RWPE1 (cell line): Measurements from ENCODE around the gene ACLY.

ENCODE experiments used
- CTCF ChIA-PET: fragments of 350-600 bp; sonication (Branson Sonifier 250); formaldehyde crosslinking; extraction: SDS; loops from one replicate; lab custom pipeline; 2021; lab: Yijun Ruan, JAX
- POLR2A ChIA-PET: fragments of 400-600 bp; formaldehyde crosslinking; extraction: SDS; loops from one replicate; lab custom pipeline; 2020; ENCODE audit warnings: antibody characterized with exemption; ENCODE audit not compliant: low non-redundant PET; lab: Yijun Ruan, JAX
- DNase-seq: peaks from one replicate; pipeline ENCODE4 v3.0.0; 2012; ENCODE audit warnings: low spot score
- H3K27ac ChIP-seq: fragments of 450-650 bp; 2 replicates; pipeline ENCODE4 v1.5.1; 2017
- TF ChIP-seq, protein P1 (sequence below): fragments of 450-650 bp; conservative IDR thresholded peaks from 2 replicates; pipeline ENCODE4 v1.5.1; 2017; ENCODE audit warnings: low read depth, mild to moderate bottlenecking

ACLY gene

DNA sequence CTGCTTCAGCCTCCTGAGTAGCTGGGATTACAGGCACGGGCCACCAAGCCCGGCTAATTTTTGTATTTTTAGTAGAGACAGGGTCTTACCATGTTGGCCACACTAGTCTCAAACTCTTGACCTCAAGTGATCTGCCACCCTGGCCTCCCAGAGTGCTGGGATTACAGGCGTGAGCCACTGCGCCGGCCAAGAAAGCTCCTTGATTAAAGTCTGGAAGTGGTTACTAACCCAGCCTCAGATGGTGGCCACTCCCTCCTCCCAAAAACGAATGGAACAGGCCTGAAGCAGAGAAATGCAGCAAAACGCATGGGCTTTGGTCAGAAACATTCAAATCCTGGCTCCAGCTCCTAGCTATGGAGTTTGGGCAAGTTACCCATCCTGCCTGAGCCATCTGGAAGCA, 94.7 kb downstream of the ACLY start:
- TF ChIP-seq, protein P1, sequence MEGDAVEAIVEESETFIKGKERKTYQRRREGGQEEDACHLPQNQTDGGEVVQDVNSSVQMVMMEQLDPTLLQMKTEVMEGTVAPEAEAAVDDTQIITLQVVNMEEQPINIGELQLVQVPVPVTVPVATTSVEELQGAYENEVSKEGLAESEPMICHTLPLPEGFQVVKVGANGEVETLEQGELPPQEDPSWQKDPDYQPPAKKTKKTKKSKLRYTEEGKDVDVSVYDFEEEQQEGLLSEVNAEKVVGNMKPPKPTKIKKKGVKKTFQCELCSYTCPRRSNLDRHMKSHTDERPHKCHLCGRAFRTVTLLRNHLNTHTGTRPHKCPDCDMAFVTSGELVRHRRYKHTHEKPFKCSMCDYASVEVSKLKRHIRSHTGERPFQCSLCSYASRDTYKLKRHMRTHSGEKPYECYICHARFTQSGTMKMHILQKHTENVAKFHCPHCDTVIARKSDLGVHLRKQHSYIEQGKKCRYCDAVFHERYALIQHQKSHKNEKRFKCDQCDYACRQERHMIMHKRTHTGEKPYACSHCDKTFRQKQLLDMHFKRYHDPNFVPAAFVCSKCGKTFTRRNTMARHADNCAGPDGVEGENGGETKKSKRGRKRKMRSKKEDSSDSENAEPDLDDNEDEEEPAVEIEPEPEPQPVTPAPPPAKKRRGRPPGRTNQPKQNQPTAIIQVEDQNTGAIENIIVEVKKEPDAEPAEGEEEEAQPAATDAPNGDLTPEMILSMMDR: no peak
- ChIA-PET POLR2A (interaction anchor here (0.6 kb wide), 1 partner anchor 14 kb away, joined by 3 read pairs; no protein-coding TSS in a partner anchor), CTCF (interaction anchor here (0.6 to 0.7 kb wide), 3 partner anchors 12 to 914 kb away, joined by 3 read pairs; no protein-coding TSS in a partner anchor)
- peak overlapping the region; percentile 51 for H3K27ac ChIP-seq
- DNase-seq: no peak

- H3K27ac ChIP-seq: peak overlapping the region; percentile 51
- ChIA-PET POLR2A (interaction anchor here (0.6 to 0.7 kb wide), 2 partner anchors 14 to 41 kb away, joined by 3 read pairs; partner anchors contain the start of gene KLHL11), CTCF (interaction anchor here (0.6 to 0.7 kb wide), 2 partner anchors 11 to 914 kb away, joined by 3 read pairs; no protein-coding TSS in a partner anchor)
- DNase-seq: no peak
- TF ChIP-seq, protein P1: no peak
Measured at GRCh38 chr17:41823580-41823979, 95.2 kb downstream of the ACLY start.

GRCh38 chr17:41823141-41823524, 95.6 kb downstream of the ACLY start:
- CTCF ChIA-PET: interaction anchor here (0.9 kb wide), 1 partner anchor 21 kb away, joined by 3 read pairs; no protein-coding TSS in a partner anchor
- POLR2A ChIA-PET: interaction anchor here (0.7 kb wide), 1 partner anchor 42 kb away, joined by 3 read pairs; the partner anchor contains the start of gene KLHL11
- TF ChIP-seq, protein P1: no peak
- peak overlapping the region; percentile 51 for H3K27ac ChIP-seq
- DNase-seq: no peak

DNA sequence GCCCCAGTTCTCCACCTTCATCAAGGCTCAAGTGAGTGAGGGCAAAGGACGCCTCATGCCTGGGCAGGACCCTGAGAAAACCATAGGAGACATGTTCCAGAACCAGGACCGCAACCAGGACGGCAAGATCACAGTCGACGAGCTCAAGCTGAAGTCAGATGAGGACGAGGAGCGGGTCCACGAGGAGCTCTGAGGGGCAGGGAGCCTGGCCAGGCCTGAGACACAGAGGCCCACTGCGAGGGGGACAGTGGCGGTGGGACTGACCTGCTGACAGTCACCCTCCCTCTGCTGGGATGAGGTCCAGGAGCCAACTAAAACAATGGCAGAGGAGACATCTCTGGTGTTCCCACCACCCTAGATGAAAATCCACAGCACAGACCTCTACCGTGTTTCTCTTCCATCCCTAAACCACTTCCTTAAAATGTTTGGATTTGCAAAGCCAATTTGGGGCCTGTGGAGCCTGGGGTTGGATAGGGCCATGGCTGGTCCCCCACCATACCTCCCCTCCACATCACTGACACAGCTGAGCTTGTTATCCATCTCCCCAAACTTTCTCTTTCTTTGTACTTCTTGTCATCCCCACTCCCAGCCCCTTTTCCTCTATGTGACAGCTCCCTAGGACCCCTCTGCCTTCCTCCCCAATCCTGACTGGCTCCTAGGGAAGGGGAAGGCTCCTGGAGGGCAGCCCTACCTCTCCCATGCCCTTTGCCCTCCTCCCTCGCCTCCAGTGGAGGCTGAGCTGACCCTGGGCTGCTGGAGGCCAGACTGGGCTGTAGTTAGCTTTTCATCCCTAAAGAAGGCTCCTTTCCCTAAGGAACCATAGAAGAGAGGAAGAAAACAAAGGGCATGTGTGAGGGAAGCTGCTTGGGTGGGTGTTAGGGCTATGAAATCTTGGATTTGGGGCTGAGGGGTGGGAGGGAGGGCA, 96.3 kb downstream of the ACLY start:
- ChIA-PET CTCF (interaction anchor here (0.6 to 0.9 kb wide), 2 partner anchors 16 to 21 kb away, joined by 3 to 5 read pairs; no protein-coding TSS in a partner anchor), POLR2A (no interaction called here)
- no peak for DNase-seq
- peak overlapping the region; percentile 51 for H3K27ac ChIP-seq
- TF ChIP-seq, protein P1: no peak

DNA sequence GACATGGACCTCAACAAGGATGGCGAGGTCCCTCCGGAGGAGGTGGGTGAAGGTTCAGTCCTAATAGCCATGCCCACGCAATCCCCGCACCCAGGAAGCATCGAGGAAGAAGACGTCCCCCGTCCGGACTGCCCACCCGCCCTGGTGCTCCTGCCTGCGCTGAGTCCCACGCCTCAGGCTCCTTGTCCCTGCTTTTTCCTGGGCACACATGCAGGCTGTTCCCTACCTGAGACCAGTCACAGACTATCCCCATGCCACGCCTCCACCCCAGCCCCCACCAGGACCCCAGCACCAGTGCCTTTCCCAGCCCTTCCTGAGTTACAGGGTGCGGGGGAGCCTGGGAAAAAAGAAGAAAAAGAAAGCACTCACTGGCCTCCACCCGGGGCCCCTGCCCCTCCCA, 97.0 kb downstream of the ACLY start:
- H3K27ac ChIP-seq: peak overlapping the region; percentile 51
- no peak for DNase-seq
- ChIA-PET POLR2A (no interaction called here), CTCF (no interaction called here)
- TF ChIP-seq, protein P1: no peak

GRCh38 chr17:41818024-41818423, 100.7 kb downstream of the ACLY start:
- no peak for DNase-seq
- H3K27ac ChIP-seq: no peak overlapping the region; the same call in 1 of the 2 replicates
- ChIA-PET CTCF (no interaction called here), POLR2A (no interaction called here)
- TF ChIP-seq, protein P1: no peak
